ENCODE results near the gene DUSP2.

DUSP2 gene

GRCh38 chr2:96108151-96108540, 37.1 kb downstream of the DUSP2 start:
- ChIA-PET CTCF (interaction anchor here (0.9 to 2.6 kb wide), 4 partner anchors 9 to 34 kb away, joined by 3 to 13 read pairs (median 5); partner anchors contain the start of gene ASTL), POLR2A (no interaction called here)
- no peak for DNase-seq
- H3K27ac ChIP-seq (ENCODE audit: insufficient read depth in 1 of 2, low read depth in 1 of 2, low read length in 2 of 2, poor library complexity in 1 of 2, severe bottlenecking in 2 of 2) = no peak overlapping the region
- 81% methylated on average over 4 of the region's 5 CpGs for WGBS (ENCODE audit: insufficient coverage)
- H3K27me3 ChIP-seq (replicated peaks in 2 of 5; ENCODE audit: control insufficient read depth in 4 of 5, insufficient read depth in 5 of 5, low read length in 4 of 5) = peaks cover 0 to 1% (median 0%) of the 10 kb centered on the region in 5 experiments
- H3K9me3 ChIP-seq (ENCODE audit: control extremely low read depth in 1 of 5, control insufficient read depth in 4 of 5, insufficient read depth in 2 of 5, low read depth in 1 of 5, low read length in 4 of 5) = peaks cover 0 to 12% (median 10%) of the 10 kb centered on the region in 5 experiments
- H3K4me1 ChIP-seq (ENCODE audit: control extremely low read depth in 1 of 4, control insufficient read depth in 4 of 4, insufficient read depth in 4 of 4, low read length in 3 of 4) = peaks cover 0 to 6% (median 3%) of the 10 kb centered on the region in 4 experiments
- H3K36me3 ChIP-seq (ENCODE audit: control insufficient read depth in 4 of 4, insufficient read depth in 4 of 4, low read length in 3 of 4) = no peaks in the 10 kb centered on the region
- H3K4me3 ChIP-seq (ENCODE audit: control insufficient read depth in 1 of 7, extremely low read depth in 1 of 7, insufficient read depth in 4 of 7, low read depth in 2 of 7, low read length in 6 of 7) = no peak overlapping the region

- Histone ChIP-seq H3K4me3 (ENCODE audit: control insufficient read depth in 1 of 7, extremely low read depth in 1 of 7, insufficient read depth in 4 of 7, low read depth in 2 of 7, low read length in 6 of 7) (no peak overlapping the region), H3K27ac (ENCODE audit: insufficient read depth in 1 of 2, low read depth in 1 of 2, low read length in 2 of 2, poor library complexity in 1 of 2, severe bottlenecking in 2 of 2) (no peak overlapping the region), H3K9me3 (ENCODE audit: control extremely low read depth in 1 of 5, control insufficient read depth in 4 of 5, insufficient read depth in 2 of 5, low read depth in 1 of 5, low read length in 4 of 5) (peaks cover 0 to 12% (median 10%) of the 10 kb centered on the region in 5 experiments), H3K4me1 (ENCODE audit: control extremely low read depth in 1 of 4, control insufficient read depth in 4 of 4, insufficient read depth in 4 of 4, low read length in 3 of 4) (peaks cover 0 to 6% (median 3%) of the 10 kb centered on the region in 4 experiments), H3K27me3 (replicated peaks in 2 of 5; ENCODE audit: control insufficient read depth in 4 of 5, insufficient read depth in 5 of 5, low read length in 4 of 5) (no peaks in the 10 kb centered on the region), H3K36me3 (ENCODE audit: control insufficient read depth in 4 of 4, insufficient read depth in 4 of 4, low read length in 3 of 4) (no peaks in the 10 kb centered on the region)
- CTCF ChIA-PET = interaction anchor here (2.1 to 2.6 kb wide), 2 partner anchors 10 to 30 kb away, joined by 5 to 13 read pairs; partner anchors contain the start of gene ASTL
- DNase-seq = no peak
- POLR2A ChIA-PET = no interaction called here
- no CpG with 5 or more reads among the region's 3 CpGs for WGBS (ENCODE audit: insufficient coverage)
Observed at GRCh38 chr2:96107708-96108065, 37.6 kb downstream of the DUSP2 start.

- Histone ChIP-seq H3K27ac (ENCODE audit: insufficient read depth in 1 of 2, low read depth in 1 of 2, low read length in 2 of 2, poor library complexity in 1 of 2, severe bottlenecking in 2 of 2) (no peak overlapping the region), H3K36me3 (ENCODE audit: control insufficient read depth in 4 of 4, insufficient read depth in 4 of 4, low read length in 3 of 4) (no peaks in the 10 kb centered on the region), H3K4me1 (ENCODE audit: control extremely low read depth in 1 of 4, control insufficient read depth in 4 of 4, insufficient read depth in 4 of 4, low read length in 3 of 4) (peaks cover 0 to 6% (median 3%) of the 10 kb centered on the region in 4 experiments), H3K9me3 (ENCODE audit: control extremely low read depth in 1 of 5, control insufficient read depth in 4 of 5, insufficient read depth in 2 of 5, low read depth in 1 of 5, low read length in 4 of 5) (peaks cover 0 to 12% (median 10%) of the 10 kb centered on the region in 5 experiments), H3K27me3 (replicated peaks in 2 of 5; ENCODE audit: control insufficient read depth in 4 of 5, insufficient read depth in 5 of 5, low read length in 4 of 5) (no peaks in the 10 kb centered on the region), H3K4me3 (ENCODE audit: control insufficient read depth in 1 of 7, extremely low read depth in 1 of 7, insufficient read depth in 4 of 7, low read depth in 2 of 7, low read length in 6 of 7) (no peak overlapping the region)
- POLR2A ChIA-PET = no interaction called here
- WGBS (ENCODE audit: insufficient coverage) = 93% methylated on average over 8 of the region's 9 CpGs
- no peak for DNase-seq
- CTCF ChIA-PET = interaction anchor here (2.1 to 2.6 kb wide), 2 partner anchors 10 to 31 kb away, joined by 5 to 13 read pairs; partner anchors contain the start of gene ASTL
Observed at GRCh38 chr2:96106991-96107707, 38.1 kb downstream of the DUSP2 start.

- no peak for DNase-seq
- Histone ChIP-seq H3K4me3 (ENCODE audit: control insufficient read depth in 1 of 7, extremely low read depth in 1 of 7, insufficient read depth in 4 of 7, low read depth in 2 of 7, low read length in 6 of 7) (no peak overlapping the region), H3K36me3 (ENCODE audit: control insufficient read depth in 4 of 4, insufficient read depth in 4 of 4, low read length in 3 of 4) (no peaks in the 10 kb centered on the region), H3K4me1 (ENCODE audit: control extremely low read depth in 1 of 4, control insufficient read depth in 4 of 4, insufficient read depth in 4 of 4, low read length in 3 of 4) (peaks cover 0 to 6% (median 3%) of the 10 kb centered on the region in 4 experiments), H3K27me3 (replicated peaks in 2 of 5; ENCODE audit: control insufficient read depth in 4 of 5, insufficient read depth in 5 of 5, low read length in 4 of 5) (no peaks in the 10 kb centered on the region), H3K27ac (ENCODE audit: insufficient read depth in 1 of 2, low read depth in 1 of 2, low read length in 2 of 2, poor library complexity in 1 of 2, severe bottlenecking in 2 of 2) (no peak overlapping the region), H3K9me3 (ENCODE audit: control extremely low read depth in 1 of 5, control insufficient read depth in 4 of 5, insufficient read depth in 2 of 5, low read depth in 1 of 5, low read length in 4 of 5) (peaks cover 0 to 12% (median 10%) of the 10 kb centered on the region in 5 experiments)
- CTCF ChIA-PET = interaction anchor here (1.5 to 2.6 kb wide), 2 partner anchors 11 kb away, joined by 3 to 13 read pairs; no protein-coding TSS in a partner anchor
- 100% methylated on average over 5 of the region's 8 CpGs for WGBS (ENCODE audit: insufficient coverage)
- POLR2A ChIA-PET = no interaction called here
Observed at GRCh38 chr2:96105994-96106715, 39.1 kb downstream of the DUSP2 start.

- Histone ChIP-seq H3K4me3 (ENCODE audit: control insufficient read depth in 1 of 7, extremely low read depth in 1 of 7, insufficient read depth in 4 of 7, low read depth in 2 of 7, low read length in 6 of 7) (no peak overlapping the region), H3K9me3 (ENCODE audit: control extremely low read depth in 1 of 5, control insufficient read depth in 4 of 5, insufficient read depth in 2 of 5, low read depth in 1 of 5, low read length in 4 of 5) (peaks cover 0 to 12% (median 10%) of the 10 kb centered on the region in 5 experiments), H3K27me3 (replicated peaks in 2 of 5; ENCODE audit: control insufficient read depth in 4 of 5, insufficient read depth in 5 of 5, low read length in 4 of 5) (no peaks in the 10 kb centered on the region), H3K36me3 (ENCODE audit: control insufficient read depth in 4 of 4, insufficient read depth in 4 of 4, low read length in 3 of 4) (no peaks in the 10 kb centered on the region), H3K27ac (ENCODE audit: insufficient read depth in 1 of 2, low read depth in 1 of 2, low read length in 2 of 2, poor library complexity in 1 of 2, severe bottlenecking in 2 of 2) (no peak overlapping the region), H3K4me1 (ENCODE audit: control extremely low read depth in 1 of 4, control insufficient read depth in 4 of 4, insufficient read depth in 4 of 4, low read length in 3 of 4) (peaks cover 0 to 6% (median 3%) of the 10 kb centered on the region in 4 experiments)
- ChIA-PET CTCF (interaction anchor here (1.5 kb wide), 1 partner anchor 11 kb away, joined by 3 read pairs; no protein-coding TSS in a partner anchor), POLR2A (no interaction called here)
- 96% methylated on average over 3 of the region's 3 CpGs for WGBS (ENCODE audit: insufficient coverage)
- DNase-seq = no peak
Observed at GRCh38 chr2:96105152-96105915, 39.9 kb downstream of the DUSP2 start.

GRCh38 chr2:96104487-96104861, 40.8 kb downstream of the DUSP2 start:
- DNase-seq = no peak
- H3K4me1 ChIP-seq (ENCODE audit: control extremely low read depth in 1 of 4, control insufficient read depth in 4 of 4, insufficient read depth in 4 of 4, low read length in 3 of 4) = peaks cover 0 to 9% (median 3%) of the 10 kb centered on the region in 4 experiments
- no peak overlapping the region for H3K27ac ChIP-seq (ENCODE audit: insufficient read depth in 1 of 2, low read depth in 1 of 2, low read length in 2 of 2, poor library complexity in 1 of 2, severe bottlenecking in 2 of 2)
- H3K36me3 ChIP-seq (ENCODE audit: control insufficient read depth in 4 of 4, insufficient read depth in 4 of 4, low read length in 3 of 4) = no peaks in the 10 kb centered on the region
- ChIA-PET CTCF (no interaction called here), POLR2A (no interaction called here)
- H3K27me3 ChIP-seq (replicated peaks in 2 of 5; ENCODE audit: control insufficient read depth in 4 of 5, insufficient read depth in 5 of 5, low read length in 4 of 5) = no peaks in the 10 kb centered on the region
- 90% methylated on average over 6 of the region's 6 CpGs for WGBS (ENCODE audit: insufficient coverage)
- no peak overlapping the region for H3K4me3 ChIP-seq (ENCODE audit: control insufficient read depth in 1 of 7, extremely low read depth in 1 of 7, insufficient read depth in 4 of 7, low read depth in 2 of 7, low read length in 6 of 7)
- peaks cover 0 to 12% (median 10%) of the 10 kb centered on the region in 5 experiments for H3K9me3 ChIP-seq (ENCODE audit: control extremely low read depth in 1 of 5, control insufficient read depth in 4 of 5, insufficient read depth in 2 of 5, low read depth in 1 of 5, low read length in 4 of 5)
